H1 (cell line): Measurements from ENCODE around the gene RIPOR2. TPM values are rescaled to one million over a fixed set of nuclear protein-coding genes. Genes with fewer than 3 reads are reported as not detected.

Experiments
- CTCF ChIA-PET: fragments of 300-600 bp; sonication (Branson Sonifier 250); formaldehyde crosslinking; loops from one replicate; lab custom pipeline; 2021; ENCODE audit not compliant: partially characterized antibody; lab: Charles Lee
- POLR2A ChIA-PET: fragments of 300-600 bp; sonication (Branson Sonifier 250); formaldehyde crosslinking; loops from one replicate; lab custom pipeline; 2021; ENCODE audit warnings: inconsistent platforms; ENCODE audit not compliant: partially characterized antibody; lab: Charles Lee
- DNase-seq, 2 experiments: peaks; one replicate each; pipeline versions ENCODE4 v3.0.0 to v3.0.0-alpha.2; 2010 to 2022; ENCODE audit warnings: low spot score in 2 of 2, low read depth in 1 of 2, mixed read lengths in 1 of 2
- FAIRE-seq: peaks from 2 replicates; lab custom pipeline; 2011; peaks lifted over from hg19 to GRCh38; lab: Jason Lieb, UNC
- H2AFZ ChIP-seq: 2 replicates; pipeline ENCODE4 v1.8.1; 2012; ENCODE audit warnings: low read length, inconsistent platforms
- H2AK5ac ChIP-seq: 2 replicates; pipeline ENCODE4 v1.6.1; 2013; ENCODE audit warnings: low read depth, low read length
- H2BK120ac ChIP-seq: replicated peaks from 2 replicates; pipeline ENCODE3; 2013; ENCODE audit warnings: low read depth, low read length, inconsistent platforms
- H2BK12ac ChIP-seq: 2 replicates; pipeline ENCODE4 v1.6.1; 2013; ENCODE audit warnings: low read depth, low read length
- H2BK15ac ChIP-seq: 2 replicates; pipeline ENCODE4 v1.6.1; 2013; ENCODE audit warnings: low read length
- H2BK20ac ChIP-seq: 2 replicates; pipeline ENCODE4 v1.6.1; 2013; ENCODE audit warnings: low read length
- H2BK5ac ChIP-seq: 2 replicates; pipeline ENCODE4 v1.6.1; 2013; ENCODE audit warnings: low read depth, low read length
- H3K14ac ChIP-seq: 2 replicates; pipeline ENCODE4 v1.6.1; 2013; ENCODE audit warnings: inconsistent platforms; ENCODE audit not compliant: insufficient read length
- H3K18ac ChIP-seq: 2 replicates; pipeline ENCODE4 v1.6.1; 2013; ENCODE audit warnings: low read length; ENCODE audit errors: extremely low read depth
- H3K23ac ChIP-seq: 2 replicates; pipeline ENCODE4 v1.6.1; 2013; ENCODE audit warnings: inconsistent platforms; ENCODE audit not compliant: insufficient read length
- H3K23me2 ChIP-seq: 2 replicates; pipeline ENCODE4 v1.6.1; 2013; ENCODE audit warnings: low read depth, low read length
- H3K27ac ChIP-seq: 2 replicates; pipeline ENCODE4 v1.6.1; 2011; ENCODE audit warnings: low read depth, low read length, inconsistent platforms
- H3K27me3 ChIP-seq, 4 experiments: replicated peaks in 1 of 4; 1 replicate in 1 of 4; 2 replicates in 3 of 4; pipeline versions ENCODE4 v1.6.1 to v1.8.1; 2011 to 2013; ENCODE audit warnings: low read length in 3 of 4, mild to moderate bottlenecking in 3 of 4, inconsistent platforms in 2 of 4, mixed read lengths in 2 of 4, moderate library complexity in 1 of 4; ENCODE audit not compliant: control insufficient read depth in 3 of 4, insufficient read depth in 3 of 4; ENCODE audit errors: extremely low read depth in 1 of 4
- H3K36me3 ChIP-seq, 4 experiments: 2 replicates each; pipeline versions ENCODE4 v1.6.1 to v1.8.1; 2011 to 2013; ENCODE audit warnings: mild to moderate bottlenecking in 4 of 4, low read length in 3 of 4, moderate library complexity in 2 of 4, control low read depth in 1 of 4, inconsistent platforms in 1 of 4; ENCODE audit not compliant: insufficient read depth in 4 of 4, control insufficient read depth in 2 of 4
- H3K4ac ChIP-seq: replicated peaks from 2 replicates; pipeline ENCODE3; 2013; ENCODE audit warnings: low read length, low read depth, mixed read lengths, inconsistent platforms; ENCODE audit not compliant: insufficient read length
- H3K4me1 ChIP-seq, 4 experiments: replicated peaks in 1 of 4; 1 replicate in 1 of 4; 2 replicates in 3 of 4; pipeline versions ENCODE4 v1.6.1 to v1.8.1; 2011 to 2013; ENCODE audit warnings: low read length in 3 of 4, inconsistent platforms in 2 of 4, mixed read lengths in 1 of 4; ENCODE audit not compliant: insufficient read depth in 4 of 4, control insufficient read depth in 3 of 4
- H3K4me2 ChIP-seq, 2 experiments: 2 replicates each; pipeline versions ENCODE4 v1.6.1 to v1.8.1; 2011 to 2013; ENCODE audit warnings: low read depth in 2 of 2, low read length in 2 of 2, control low read depth in 1 of 2, inconsistent platforms in 1 of 2, mild to moderate bottlenecking in 1 of 2; ENCODE audit not compliant: insufficient read depth in 1 of 2
- H3K4me3 ChIP-seq, 4 experiments: fragments of 200-600, 300-600 bp in 1 of 4; sonication (generic), shearing (Covaris generic), sonication (Bioruptor Twin) in 1 of 4; 2 replicates each; pipeline versions ENCODE4 v1.5.1 to v1.8.1; 2011 to 2016; ENCODE audit warnings: low read length in 4 of 4, low read depth in 3 of 4, control low read depth in 2 of 4, inconsistent platforms in 2 of 4, mild to moderate bottlenecking in 2 of 4, mixed read lengths in 1 of 4, moderate library complexity in 1 of 4; ENCODE audit not compliant: insufficient read depth in 2 of 4; ENCODE audit errors: extremely low read depth in 1 of 4
- H3K56ac ChIP-seq: replicated peaks from 2 replicates; pipeline ENCODE3; 2013; ENCODE audit warnings: low read depth, mild to moderate bottlenecking, mixed read lengths, low read length, inconsistent platforms; ENCODE audit not compliant: insufficient read length
- H3K79me1 ChIP-seq: 2 replicates; pipeline ENCODE4 v1.6.1; 2013; ENCODE audit warnings: low read depth, low read length, control low read depth
- H3K79me2 ChIP-seq, 2 experiments: 2 replicates each; pipeline versions ENCODE4 v1.6.1 to v1.8.1; 2012 to 2013; ENCODE audit warnings: low read length in 2 of 2, mild to moderate bottlenecking in 2 of 2, inconsistent platforms in 1 of 2; ENCODE audit not compliant: insufficient read depth in 2 of 2, control insufficient read depth in 1 of 2
- H3K9ac ChIP-seq, 4 experiments: replicated peaks in 1 of 4; 1 replicate in 1 of 4; 2 replicates in 3 of 4; pipeline versions ENCODE4 v1.6.1 to v1.8.1; 2011 to 2013; ENCODE audit warnings: low read depth in 3 of 4, low read length in 3 of 4, control low read depth in 2 of 4, mild to moderate bottlenecking in 2 of 4, moderate library complexity in 2 of 4, inconsistent platforms in 1 of 4; ENCODE audit errors: extremely low read depth in 1 of 4
- H3K9me3 ChIP-seq, 2 experiments: 2 replicates each; pipeline versions ENCODE4 v1.6.1 to v1.8.1; 2012 to 2013; ENCODE audit warnings: mild to moderate bottlenecking in 2 of 2, moderate library complexity in 2 of 2, control low read depth in 1 of 2, inconsistent platforms in 1 of 2, low read depth in 1 of 2, low read length in 1 of 2, mixed read lengths in 1 of 2; ENCODE audit not compliant: insufficient read depth in 2 of 2
- H4K20me1 ChIP-seq, 2 experiments: replicated peaks in 1 of 2; 2 replicates each; pipeline versions ENCODE3 to v1.8.1; 2011 to 2013; ENCODE audit warnings: inconsistent platforms in 2 of 2, low read length in 2 of 2, mild to moderate bottlenecking in 1 of 2; ENCODE audit not compliant: insufficient read depth in 2 of 2, control insufficient read depth in 1 of 2
- H4K5ac ChIP-seq: 2 replicates; pipeline ENCODE4 v1.6.1; 2013; ENCODE audit warnings: low read length, low read depth, mixed read lengths, inconsistent platforms; ENCODE audit not compliant: insufficient read length
- H4K8ac ChIP-seq: 2 replicates; pipeline ENCODE4 v1.8.0; 2013; ENCODE audit warnings: mild to moderate bottlenecking, moderate library complexity, low read length, inconsistent platforms; ENCODE audit not compliant: insufficient read depth; ENCODE audit errors: extremely low read depth
- H4K91ac ChIP-seq: replicated peaks from 2 replicates; pipeline ENCODE3; 2013; ENCODE audit warnings: low read length, mixed read lengths, inconsistent platforms; ENCODE audit not compliant: insufficient read length
- ATF2 ChIP-seq: IDR thresholded peaks from 2 replicates; pipeline ENCODE4 v1.6.1; 2012; ENCODE audit warnings: low read length, inconsistent platforms
- BACH1 ChIP-seq: IDR thresholded peaks from 2 replicates; pipeline ENCODE4 v1.6.1; 2012; ENCODE audit warnings: low read length, improper control_type of control experiment
- BCL11A ChIP-seq, 2 experiments: IDR thresholded peaks; one replicate each; pipeline ENCODE4 v1.6.1; 2011; ENCODE audit warnings: low read depth in 2 of 2, low read length in 2 of 2, mild to moderate bottlenecking in 2 of 2
- HDAC2 ChIP-seq, 2 experiments: fragments of 300-600 bp in 1 of 2; sonication (generic) in 1 of 2; IDR thresholded peaks; 2 replicates each; pipeline ENCODE4 v1.6.1; 2011 to 2012; ENCODE audit warnings: low read depth in 2 of 2, low read length in 2 of 2, mild to moderate bottlenecking in 2 of 2, moderate library complexity in 2 of 2, borderline replicate concordance in 1 of 2, inconsistent platforms in 1 of 2
- KDM4A ChIP-seq: IDR thresholded peaks from one replicate; pipeline ENCODE4 v1.7.1; 2012; ENCODE audit warnings: low read depth, mild to moderate bottlenecking, moderate library complexity, low read length, inconsistent platforms; ENCODE audit not compliant: severe bottlenecking
- KDM5A ChIP-seq: fragments of 200-600 bp; IDR thresholded peaks from 2 replicates; pipeline ENCODE4 v1.7.1; 2012; ENCODE audit warnings: mild to moderate bottlenecking, low read length, inconsistent platforms, mixed read lengths
- PHF8 ChIP-seq: fragments of 200-600 bp; sonication (generic); conservative IDR thresholded peaks from 2 replicates; pipeline ENCODE4 v1.7.1; 2012; ENCODE audit warnings: low read depth, mild to moderate bottlenecking, inconsistent platforms, low read length, moderate library complexity
- POU5F1 ChIP-seq: IDR thresholded peaks from 2 replicates; pipeline ENCODE4 v1.6.1; 2011; ENCODE audit warnings: low read depth, mild to moderate bottlenecking, low read length, moderate library complexity
- RFX5 ChIP-seq: IDR thresholded peaks from 2 replicates; pipeline ENCODE4 v1.6.1; 2011; ENCODE audit warnings: low read depth, low read length, improper control_type of control experiment, borderline replicate concordance
- SAP30 ChIP-seq: fragments of 300-600 bp; sonication (generic); IDR thresholded peaks from 2 replicates; pipeline ENCODE4 v1.7.1; 2012; ENCODE audit warnings: low read length, moderate library complexity, mild to moderate bottlenecking, inconsistent platforms; ENCODE audit not compliant: insufficient read depth, insufficient replicate concordance
- SP2 ChIP-seq: IDR thresholded peaks from 2 replicates; pipeline ENCODE4 v1.6.1; 2012; ENCODE audit warnings: mild to moderate bottlenecking, low read length, inconsistent platforms
- TAF1 ChIP-seq: IDR thresholded peaks from 2 replicates; pipeline ENCODE4 v1.6.1; 2011; ENCODE audit warnings: mild to moderate bottlenecking, low read depth, low read length
- whole genome bisulfite sequencing, 2 experiments: shearing (Covaris generic) in 1 of 2; methylation state at CpG; one replicate each; pipeline versions ENCODE4 v1.1.6 to v1.1.7; 2013 to 2015; ENCODE audit warnings: low lambda C conversion rate in 2 of 2, mixed read lengths in 2 of 2, inconsistent platforms in 1 of 2, low coverage in 1 of 2, missing lambda C conversion rate in 1 of 2; ENCODE audit not compliant: insufficient replicate concordance in 2 of 2, insufficient coverage in 1 of 2, insufficient read length in 1 of 2; ENCODE audit errors: extremely low coverage in 1 of 2, missing lambda C conversion rate in 1 of 2; 5-methylcytosine and 5-hydroxymethylcytosine counted together
- polyA plus RNA-seq, 7 experiments: library from polyadenylated mRNA; depleted of rRNA in 3 of 7; stranded (reverse) in 5 of 7; unstranded in 2 of 7; fragments of >200 nt in 5 of 7; fragments of 200-250 nt in 2 of 7; gene quantifications; 1 replicate in 5 of 7; 2 replicates in 1 of 7; 4 replicates in 1 of 7; pipeline versions ENCODE4 v1.2.1 to v1.2.3, GENCODE V29; 2011 to 2013; ENCODE audit warnings: missing spikeins in 2 of 7, mixed read lengths in 2 of 7
- total RNA-seq: library from RNA; stranded (reverse); fragmentation: NEBNext Ultra II Directional; extraction: Animal tissue kit (Norgen Biotek cat#: 25700); gene quantifications from 2 replicates; pipeline ENCODE4 v1.2.1, GENCODE V29; 2021

Gene RIPOR2
- total and polyA plus RNA-seq, 2 of the 8 experiments (the other 6 are each of a cell fraction or from before 2014, with no cell fraction given): 16.7 to 45.6 TPM

- Histone ChIP-seq H2AK5ac (no peak overlapping the region), H2BK15ac (no peak overlapping the region)
- CTCF ChIA-PET: interaction anchor here (1.4 to 12.2 kb wide), 3 partner anchors 12 to 69 kb away, joined by 4 to 138 read pairs (median 42); partner anchors contain the start of gene RIPOR2
Observed at GRCh38 chr6:24922814-24923213, 12.9 kb downstream of the RIPOR2 start.

More at GRCh38 chr6:24922814-24923213, 12.9 kb downstream of the RIPOR2 start:
- POLR2A ChIA-PET: no interaction called here
- no peaks in the 10 kb centered on the region for H3K79me1 ChIP-seq
- no peak overlapping the region for H3K27ac ChIP-seq
- H3K4ac ChIP-seq: no peak overlapping the region
- peaks cover 5 to 65% of the 10 kb centered on the region in 2 experiments; a peak in 3 of 4 replicates for H3K79me2 ChIP-seq
- no peaks in the 10 kb centered on the region for H3K36me3 ChIP-seq
- no peak overlapping the region for H3K4me3 ChIP-seq
- H3K18ac ChIP-seq: no peak overlapping the region
- no peaks in the 10 kb centered on the region for H3K9me3 ChIP-seq
- no peak for TF ChIP-seq RFX5
- TF ChIP-seq HDAC2 (IDR thresholded peaks at IDR 0.05; ENCODE audit: borderline replicate concordance in 1 of 2, low read depth in 2 of 2, low read length in 2 of 2): no peak
- no peak for TF ChIP-seq BCL11A (IDR thresholded peaks at IDR 0.05; ENCODE audit: low read depth in 2 of 2, low read length in 2 of 2)
- no peak for TF ChIP-seq PHF8
- no peak for TF ChIP-seq SP2
- TF ChIP-seq BACH1: no peak
- TF ChIP-seq KDM5A: no peak
- TF ChIP-seq TAF1: no peak
- TF ChIP-seq POU5F1: no peak
- no peak for TF ChIP-seq ATF2
- no peak for TF ChIP-seq KDM4A
- TF ChIP-seq SAP30: no peak
- H2BK120ac ChIP-seq: no peak overlapping the region
- H4K5ac ChIP-seq: no peak overlapping the region
- no peak overlapping the region for H4K8ac ChIP-seq
- FAIRE-seq: no peak
- no peak overlapping the region for H3K56ac ChIP-seq
- no peak overlapping the region for H2BK5ac ChIP-seq
- peaks cover 0 to 6% of the 10 kb centered on the region in 2 experiments for H4K20me1 ChIP-seq
- no peak overlapping the region for H3K4me2 ChIP-seq
- H3K23me2 ChIP-seq: peaks cover 7% of the 10 kb centered on the region; the same call in 1 of the 2 replicates
- WGBS, 2 experiments: 87% methylated on average over 2 of the region's 2 CpGs; no CpG with 5 or more reads in 1 of the 2 experiments
- no peak overlapping the region for H2BK12ac ChIP-seq
- no peak overlapping the region for H4K91ac ChIP-seq
- peaks cover 9 to 34% (median 27%) of the 10 kb centered on the region in 4 experiments for H3K4me1 ChIP-seq
- no peak for DNase-seq
- no peaks in the 10 kb centered on the region for H3K27me3 ChIP-seq
- no peak overlapping the region for H2BK20ac ChIP-seq
- no peak overlapping the region for H3K23ac ChIP-seq
- H3K9ac ChIP-seq: no peak overlapping the region
- no peak overlapping the region for H3K14ac ChIP-seq
- H2AFZ ChIP-seq: no peak overlapping the region
